Neural progenitor cell (in vitro differentiated cells): ENCODE measurements around the gene HLA-C.

Source experiments
- CTCF ChIP-seq: fragments of 200-600 bp; sonication (generic); IDR thresholded peaks from 2 replicates; pipeline ENCODE4 v1.5.1; 2017; ENCODE audit warnings: antibody characterized with exemption, mild to moderate bottlenecking
- EZH2 ChIP-seq: fragments of 200-600 bp; sonication (generic); IDR thresholded peaks from 2 replicates; pipeline ENCODE4 v1.6.1; 2017; ENCODE audit warnings: antibody characterized with exemption, mild to moderate bottlenecking, moderate library complexity

GRCh38 chr6:31285486-31285885 lies 13.6 kb upstream of the HLA-C start:
- no peak for TF ChIP-seq CTCF
- TF ChIP-seq EZH2, result no peak
